GM13976 (cell line): Measurements from ENCODE around the gene GLT6D1.
A peak's percentile ranks its signal among the peaks of the same experiment; 100 is the strongest.

Experiments used
- DNase-seq: peaks from one replicate; pipeline ENCODE4 v3.0.0; 2012; ENCODE audit warnings: low spot score
- in situ Hi-C: fragments of 300-500 bp; cut with MboI; formaldehyde crosslinking; loops from one replicate; pipeline ENCODE4 v1.12.0; 2022; ENCODE audit warnings: low sequenced_read_pairs, mixed read lengths, inconsistent platforms; ENCODE audit not compliant: unreplicated experiment
- TF ChIP-seq, protein P1 (sequence below): IDR thresholded peaks from 2 replicates; pipeline ENCODE4 v1.5.1; 2012; ENCODE audit warnings: borderline replicate concordance, mild to moderate bottlenecking; ENCODE audit not compliant: insufficient read depth; ENCODE audit errors: extremely low read depth, missing control alignments, control extremely low read depth

Gene GLT6D1

DNA sequence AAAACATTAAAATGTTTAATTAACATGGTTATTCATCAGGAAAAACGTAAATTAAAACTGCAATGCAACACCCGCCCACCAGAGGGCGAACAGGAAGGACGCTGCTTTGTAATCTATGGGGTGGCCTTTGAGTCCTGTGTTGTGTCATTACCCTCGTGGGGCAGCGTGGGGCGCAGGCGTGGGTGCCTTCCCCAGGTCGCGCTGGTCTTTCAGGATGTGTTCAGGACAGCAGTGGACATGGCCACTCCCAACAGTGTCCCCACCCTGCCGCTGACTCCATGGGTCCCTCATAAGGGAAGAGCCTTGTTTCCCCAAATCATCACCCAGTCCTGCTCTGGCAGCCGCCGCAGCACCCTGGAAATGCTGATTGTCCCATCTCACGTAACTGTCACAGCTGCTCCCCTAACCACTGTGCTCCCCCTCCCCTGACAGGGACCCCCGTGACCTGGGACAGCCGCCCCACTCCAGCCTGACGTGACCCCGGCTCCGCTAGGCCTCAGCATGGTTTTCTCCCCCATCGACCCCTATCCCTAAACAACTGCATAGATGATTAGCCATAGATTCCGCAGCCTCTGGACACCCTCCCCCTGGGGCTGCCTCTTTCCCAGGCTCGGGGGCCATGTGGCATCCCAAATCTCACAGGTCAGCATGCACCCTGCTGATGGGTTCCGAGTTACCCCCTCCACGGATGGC, 36.4 kb downstream of the GLT6D1 start:
- TF ChIP-seq, protein P1, sequence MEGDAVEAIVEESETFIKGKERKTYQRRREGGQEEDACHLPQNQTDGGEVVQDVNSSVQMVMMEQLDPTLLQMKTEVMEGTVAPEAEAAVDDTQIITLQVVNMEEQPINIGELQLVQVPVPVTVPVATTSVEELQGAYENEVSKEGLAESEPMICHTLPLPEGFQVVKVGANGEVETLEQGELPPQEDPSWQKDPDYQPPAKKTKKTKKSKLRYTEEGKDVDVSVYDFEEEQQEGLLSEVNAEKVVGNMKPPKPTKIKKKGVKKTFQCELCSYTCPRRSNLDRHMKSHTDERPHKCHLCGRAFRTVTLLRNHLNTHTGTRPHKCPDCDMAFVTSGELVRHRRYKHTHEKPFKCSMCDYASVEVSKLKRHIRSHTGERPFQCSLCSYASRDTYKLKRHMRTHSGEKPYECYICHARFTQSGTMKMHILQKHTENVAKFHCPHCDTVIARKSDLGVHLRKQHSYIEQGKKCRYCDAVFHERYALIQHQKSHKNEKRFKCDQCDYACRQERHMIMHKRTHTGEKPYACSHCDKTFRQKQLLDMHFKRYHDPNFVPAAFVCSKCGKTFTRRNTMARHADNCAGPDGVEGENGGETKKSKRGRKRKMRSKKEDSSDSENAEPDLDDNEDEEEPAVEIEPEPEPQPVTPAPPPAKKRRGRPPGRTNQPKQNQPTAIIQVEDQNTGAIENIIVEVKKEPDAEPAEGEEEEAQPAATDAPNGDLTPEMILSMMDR = peak; percentile 69
- in situ Hi-C loops = no loop called here
- peak; percentile 78 for DNase-seq

DNA sequence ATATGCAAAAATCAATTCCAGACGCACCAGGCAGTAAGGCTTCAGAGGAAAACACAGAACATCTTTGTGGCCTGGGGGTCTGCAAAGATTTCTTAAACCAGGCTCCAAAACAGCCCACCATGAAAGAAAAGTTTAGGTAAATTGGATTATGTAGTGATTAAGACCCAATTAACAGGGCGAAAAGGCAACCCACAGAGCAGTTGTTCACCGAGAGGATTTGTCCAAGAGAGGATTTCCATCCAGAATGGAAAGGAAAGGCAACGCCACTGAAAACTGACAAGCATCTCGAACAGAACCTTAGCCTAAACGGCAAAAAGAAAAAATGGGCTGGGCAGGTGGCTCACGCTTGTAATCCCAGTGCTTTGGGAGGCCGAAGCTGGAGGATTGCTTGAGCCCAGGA, 37.4 kb downstream of the GLT6D1 start:
- in situ Hi-C loops = no loop called here

DNA sequence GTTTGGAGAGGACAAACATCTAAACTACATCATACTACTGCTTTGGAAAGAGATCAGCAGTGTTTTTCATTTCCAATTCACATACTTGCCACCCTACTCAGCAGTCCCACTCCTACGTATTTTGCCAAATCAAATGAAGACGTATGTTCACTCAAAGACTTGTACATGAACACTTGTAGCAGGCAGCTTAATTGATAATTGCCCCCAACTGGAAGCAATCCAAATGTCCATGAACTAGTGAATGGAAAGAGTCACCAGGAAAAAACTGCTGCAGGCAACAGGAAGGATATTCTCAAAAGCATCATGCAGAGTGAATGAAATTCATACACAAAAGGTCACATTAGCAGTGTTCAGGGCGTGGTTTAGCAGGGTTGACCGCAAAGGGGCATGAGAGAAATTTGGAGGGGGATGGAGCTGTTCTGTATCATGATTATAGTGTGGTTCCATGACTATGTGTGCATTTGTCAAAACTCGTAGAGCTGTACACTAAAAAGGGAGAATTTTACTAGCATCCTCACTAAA, 39.0 kb downstream of the GLT6D1 start:
- TF ChIP-seq, protein P1 = no peak
- in situ Hi-C loops = no loop called here
- no peak for DNase-seq

More for the DNA sequence above, 37.4 kb downstream of the GLT6D1 start:
- TF ChIP-seq, protein P1 = no peak
- DNase-seq = no peak

DNA sequence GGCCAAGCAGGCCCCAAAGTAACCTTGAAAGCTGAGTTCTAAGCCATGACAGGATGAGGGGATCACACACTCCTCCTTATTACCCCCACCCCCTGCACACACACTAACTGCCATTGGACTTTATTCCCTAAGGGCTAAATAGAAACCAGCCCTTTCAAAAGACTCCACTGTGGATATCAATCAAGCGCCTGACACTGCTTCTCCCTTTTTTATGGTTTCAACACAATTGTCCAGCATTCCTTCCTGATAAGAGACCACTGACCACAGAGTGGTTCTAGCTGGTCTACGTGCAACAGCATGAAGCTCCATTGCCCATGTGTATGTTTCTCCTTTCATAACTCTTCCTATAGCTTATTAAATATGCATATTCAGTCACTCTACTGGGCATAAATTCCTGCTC, 43.1 kb downstream of the GLT6D1 start:
- no peak for DNase-seq
- TF ChIP-seq, protein P1 = no peak
- in situ Hi-C loops = no loop called here

DNA sequence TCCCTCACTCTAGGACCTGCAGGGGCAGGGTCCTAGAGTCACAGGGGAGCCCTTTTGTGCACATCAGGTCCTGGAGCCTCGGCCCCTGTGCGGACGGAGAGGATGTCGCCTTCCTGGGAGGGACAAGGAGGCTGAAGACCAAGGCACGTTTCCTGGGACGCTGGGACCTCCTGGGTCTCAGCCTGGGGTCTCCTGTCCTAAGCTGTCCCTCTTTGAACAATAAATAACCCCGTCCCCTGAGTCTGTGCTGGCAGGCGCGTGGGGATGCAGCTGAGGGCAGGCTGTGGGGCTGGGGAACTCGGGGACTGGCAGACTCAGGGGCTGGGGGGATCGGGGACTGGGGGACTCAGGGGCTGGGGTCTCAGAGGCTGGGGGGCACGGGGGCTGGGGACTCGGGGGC, 46.7 kb downstream of the GLT6D1 start:
- peak; percentile 23 for DNase-seq
- TF ChIP-seq, protein P1 = no peak
- in situ Hi-C loops = no loop called here

DNA sequence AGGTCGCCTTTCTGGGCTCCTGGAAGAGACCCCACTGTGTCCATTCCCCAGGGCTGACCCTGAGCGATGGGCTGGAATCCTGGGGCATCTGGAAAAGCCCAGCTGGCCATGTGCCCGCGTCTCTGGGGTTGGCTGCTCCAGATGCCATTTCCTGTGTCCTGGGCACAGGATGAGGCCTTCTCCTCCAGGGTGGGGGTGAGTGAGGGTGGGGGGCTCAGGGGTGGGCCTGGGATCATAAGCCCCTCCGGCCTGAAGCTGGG, 47.1 kb downstream of the GLT6D1 start:
- TF ChIP-seq, protein P1 = no peak
- peak; percentile 22 for DNase-seq
- in situ Hi-C loops = no loop called here
